ENCODE data around the gene OR2T4. TPM values are rescaled to one million over a fixed set of nuclear protein-coding genes. Genes with fewer than 3 reads are reported as not detected.

The OR2T4 gene
- total and polyA plus RNA-seq, 8 donors: not detected

DNA sequence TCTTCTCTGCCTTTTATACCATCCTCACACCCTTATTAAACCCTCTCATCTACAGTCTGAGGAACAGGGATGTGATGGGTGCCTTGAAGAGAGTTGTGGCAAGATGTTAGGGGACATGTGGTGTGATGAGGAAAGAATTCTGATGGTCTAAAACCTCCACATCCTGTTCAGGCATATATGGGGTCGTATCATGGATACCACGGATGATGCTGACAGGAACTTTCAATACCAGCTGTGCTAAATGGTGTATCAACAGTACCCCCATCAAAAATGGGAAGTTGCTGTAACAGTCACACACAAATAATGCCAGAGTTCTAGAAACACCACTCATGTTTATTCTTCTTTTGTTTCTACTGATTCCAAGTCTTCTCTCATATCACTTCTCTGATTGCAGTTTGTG is 27.0 kb downstream of the OR2T4 start:
- H3K4me3 ChIP-seq: no peak overlapping the region
- WGBS, 5 donors: 53 to 71% (median 58%) methylated on average over 2 of the region's 2 CpGs
- DNase-seq: no peak
- H3K27ac ChIP-seq: no peak overlapping the region
- no peaks in the 10 kb centered on the region for H3K36me3 ChIP-seq
- no peaks in the 10 kb centered on the region for H3K4me1 ChIP-seq
- intact Hi-C loops (cut with DNase I; ENCODE audit: low total_unique reads): no loop called here
- no peak for TF ChIP-seq POLR2AphosphoS5 (IDR thresholded peaks at IDR 0.05)
- TF ChIP-seq CTCF (IDR thresholded peaks at IDR 0.05): no peak
- no peak for TF ChIP-seq EP300 (IDR thresholded peaks at IDR 0.05)
- no peak for TF ChIP-seq POLR2A (IDR thresholded peaks at IDR 0.05)
- H3K27me3 ChIP-seq: no peaks in the 10 kb centered on the region
- H3K9me3 ChIP-seq: no peaks in the 10 kb centered on the region

GRCh38 chr1:248393050-248393449 is 31.6 kb downstream of the OR2T4 start:
- 29 to 61% (median 46%) methylated on average over 2 of the region's 2 CpGs for WGBS, 5 donors
- Histone ChIP-seq H3K4me1 (no peaks in the 10 kb centered on the region), H3K27ac (no peak overlapping the region), H3K4me3 (no peak overlapping the region), H3K27me3 (no peaks in the 10 kb centered on the region), H3K9me3 (peaks cover 0 to 3% (median 0%) of the 10 kb centered on the region in 4 donors), H3K36me3 (no peaks in the 10 kb centered on the region)
- intact Hi-C loops (cut with DNase I; ENCODE audit: low total_unique reads): no loop called here
- DNase-seq: no peak
- TF ChIP-seq CTCF (IDR thresholded peaks at IDR 0.05) (no peak), POLR2AphosphoS5 (IDR thresholded peaks at IDR 0.05) (no peak), POLR2A (IDR thresholded peaks at IDR 0.05) (no peak), EP300 (IDR thresholded peaks at IDR 0.05) (no peak)

DNA sequence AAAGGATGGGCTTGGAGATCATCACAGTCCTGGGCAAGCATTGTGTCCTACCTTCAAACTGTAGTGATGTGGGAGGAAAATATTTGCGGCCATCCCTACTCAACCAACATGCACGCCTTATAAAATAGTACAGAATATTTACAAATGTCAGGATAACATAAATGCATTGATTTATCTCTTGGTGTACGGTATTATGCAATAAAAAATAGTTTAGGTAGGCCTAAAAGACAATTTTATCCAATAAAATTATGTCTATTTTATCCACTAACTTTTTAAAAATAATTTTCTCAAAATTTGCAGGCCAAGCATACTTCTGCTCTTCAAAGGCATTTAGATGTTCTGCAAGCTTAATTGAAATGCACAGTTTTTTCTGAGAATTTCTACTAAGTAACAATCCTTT is 41.3 kb downstream of the OR2T4 start, which contains the start of gene OR2T1:
TSS of gene OR2T1 (plus strand) at position 301 of the 400 bp plus-strand sequence. CDS start 3,100 bp downstream, outside the sequence.
- 65 to 79% (median 73%) methylated on average over 3 of the region's 3 CpGs for WGBS, 5 donors
- TF ChIP-seq CTCF (IDR thresholded peaks at IDR 0.05) (no peak), EP300 (IDR thresholded peaks at IDR 0.05) (no peak), POLR2A (IDR thresholded peaks at IDR 0.05) (no peak), POLR2AphosphoS5 (IDR thresholded peaks at IDR 0.05) (no peak)
- no peaks in the 10 kb centered on the region for H3K9me3 ChIP-seq
- DNase-seq: no peak
- intact Hi-C loops (cut with DNase I; ENCODE audit: low total_unique reads): no loop called here
- no peaks in the 10 kb centered on the region for H3K4me1 ChIP-seq
- H3K27me3 ChIP-seq: no peaks in the 10 kb centered on the region
- H3K27ac ChIP-seq: no peak within 1 kb of the TSS
- H3K36me3 ChIP-seq: no peaks in the 10 kb centered on the region
- no peak within 1 kb of the TSS for H3K4me3 ChIP-seq

DNA sequence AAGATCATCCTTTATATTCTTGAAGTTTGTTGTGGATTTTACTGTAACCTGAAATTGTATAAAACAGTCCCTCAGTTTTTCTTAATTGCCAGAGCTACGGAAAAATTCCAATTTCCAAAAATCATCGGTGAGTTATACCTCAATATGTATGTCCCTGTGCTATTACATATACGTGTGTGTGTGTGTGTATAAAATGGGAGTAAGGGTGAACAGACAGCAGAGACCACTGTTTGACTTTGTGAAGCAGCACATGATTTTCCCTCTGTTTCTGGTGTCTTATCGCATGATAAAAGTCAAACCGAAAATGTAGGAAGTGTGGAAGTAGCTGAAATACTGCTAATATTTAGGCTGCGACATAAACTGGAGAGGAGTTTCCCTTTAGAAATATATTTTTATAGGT is 42.6 kb downstream of the OR2T4 start:
- Histone ChIP-seq H3K36me3 (no peaks in the 10 kb centered on the region), H3K4me3 (no peak overlapping the region), H3K27me3 (no peaks in the 10 kb centered on the region), H3K9me3 (no peaks in the 10 kb centered on the region), H3K27ac (no peak overlapping the region), H3K4me1 (no peaks in the 10 kb centered on the region)
- intact Hi-C loops (cut with DNase I; ENCODE audit: low total_unique reads): no loop called here
- DNase-seq: peak in 1 of 2 donors; percentile 16
- no peak for TF ChIP-seq CTCF (IDR thresholded peaks at IDR 0.05)
- no peak for TF ChIP-seq POLR2A (IDR thresholded peaks at IDR 0.05)
- no peak for TF ChIP-seq POLR2AphosphoS5 (IDR thresholded peaks at IDR 0.05)
- TF ChIP-seq EP300 (IDR thresholded peaks at IDR 0.05): no peak
- 84 to 89% (median 88%) methylated on average over 6 of the region's 6 CpGs for WGBS, 5 donors
